ENCODE measurements around the gene GRIK1.

DNA sequence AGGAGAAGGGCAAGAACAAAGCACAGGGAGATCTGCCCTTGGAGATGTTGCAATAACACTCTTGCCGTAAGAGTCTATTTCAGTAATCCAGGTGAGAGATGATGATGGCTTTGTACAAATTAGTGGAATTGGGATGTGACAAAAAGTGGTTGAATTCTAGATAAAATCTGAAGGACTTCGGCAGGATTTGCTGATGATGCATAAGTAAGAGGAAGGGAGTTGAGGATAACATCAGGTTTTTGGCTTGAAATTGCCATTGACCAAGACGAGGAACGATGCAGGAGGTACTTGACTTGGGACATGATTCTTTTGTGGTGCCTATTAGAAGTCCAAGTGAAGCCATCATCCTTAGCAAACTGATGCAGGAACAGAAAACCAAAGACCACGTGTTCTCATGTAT is 238.1 kb downstream of the GRIK1 start:
- no peak for TF ChIP-seq POLR2AphosphoS5 (IDR thresholded peaks at IDR 0.05; ENCODE audit: borderline replicate concordance, low read depth, low read length)
- TF ChIP-seq EZH2 (IDR thresholded peaks at IDR 0.05) = no peak
- no peak for TF ChIP-seq FOXP2 (optimal IDR thresholded peaks at IDR 0.05; ENCODE audit: control extremely low read depth, extremely low read length, insufficient read depth)

All from SK-N-MC (cell line).